Suprapubic skin (tissue), 3 donors: Measurements from ENCODE around the gene CAMSAP1.

Source experiments
- POLR2A ChIP-seq, 2 donors: fragments of 450-650 bp; IDR thresholded peaks; one replicate each; pipeline ENCODE4 v1.6.1; 2017; ENCODE audit warnings: antibody characterized with exemption in 2 of 2, mild to moderate bottlenecking in 2 of 2, moderate library complexity in 2 of 2
- TF ChIP-seq, protein P1 (sequence below), 2 donors: fragments of 200-600 bp in 1 of 2; fragments of 450-650 bp in 1 of 2; sonication (generic) in 1 of 2; IDR thresholded peaks; one replicate each; pipeline ENCODE4 v1.5.1; 2016 to 2019; ENCODE audit warnings: antibody characterized with exemption in 2 of 2, mild to moderate bottlenecking in 1 of 2, moderate library complexity in 1 of 2

DNA sequence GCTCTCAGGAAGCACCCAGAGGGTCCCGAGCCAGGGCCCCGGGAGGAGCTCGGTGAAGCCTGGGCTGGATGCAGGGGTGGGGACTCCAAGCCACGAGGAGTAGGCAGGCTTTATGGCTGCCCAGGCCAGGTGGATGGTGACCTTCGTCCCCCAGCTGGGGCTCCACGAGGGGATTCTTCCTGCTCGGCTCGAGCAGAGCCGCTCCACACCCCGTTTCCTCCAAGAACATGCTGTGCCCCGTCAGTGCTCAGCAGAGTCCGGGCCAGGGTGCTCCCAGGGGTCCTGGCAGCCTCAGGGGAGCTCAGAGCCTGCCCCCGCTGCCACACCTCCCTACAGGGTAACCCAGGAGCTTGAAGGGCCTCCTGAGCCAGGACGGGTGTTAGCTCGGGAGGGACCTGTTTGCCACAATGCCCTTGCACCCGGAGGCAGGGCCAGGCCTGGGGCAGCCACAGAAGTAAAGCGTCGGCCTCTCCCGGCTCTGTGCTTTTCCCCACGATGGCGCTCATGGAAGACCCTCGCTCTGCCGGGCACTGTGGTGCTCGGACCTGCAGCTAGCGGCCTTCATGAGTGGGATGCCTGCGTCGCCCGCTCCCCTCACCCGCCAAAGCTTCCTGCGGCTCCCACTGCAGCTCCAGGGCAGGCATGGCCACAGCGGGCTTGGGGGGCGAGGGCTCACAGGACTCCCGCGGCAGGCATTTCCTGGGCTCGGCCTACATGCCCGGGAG is 118.6 kb downstream of the CAMSAP1 start:
- TF ChIP-seq, protein P1, sequence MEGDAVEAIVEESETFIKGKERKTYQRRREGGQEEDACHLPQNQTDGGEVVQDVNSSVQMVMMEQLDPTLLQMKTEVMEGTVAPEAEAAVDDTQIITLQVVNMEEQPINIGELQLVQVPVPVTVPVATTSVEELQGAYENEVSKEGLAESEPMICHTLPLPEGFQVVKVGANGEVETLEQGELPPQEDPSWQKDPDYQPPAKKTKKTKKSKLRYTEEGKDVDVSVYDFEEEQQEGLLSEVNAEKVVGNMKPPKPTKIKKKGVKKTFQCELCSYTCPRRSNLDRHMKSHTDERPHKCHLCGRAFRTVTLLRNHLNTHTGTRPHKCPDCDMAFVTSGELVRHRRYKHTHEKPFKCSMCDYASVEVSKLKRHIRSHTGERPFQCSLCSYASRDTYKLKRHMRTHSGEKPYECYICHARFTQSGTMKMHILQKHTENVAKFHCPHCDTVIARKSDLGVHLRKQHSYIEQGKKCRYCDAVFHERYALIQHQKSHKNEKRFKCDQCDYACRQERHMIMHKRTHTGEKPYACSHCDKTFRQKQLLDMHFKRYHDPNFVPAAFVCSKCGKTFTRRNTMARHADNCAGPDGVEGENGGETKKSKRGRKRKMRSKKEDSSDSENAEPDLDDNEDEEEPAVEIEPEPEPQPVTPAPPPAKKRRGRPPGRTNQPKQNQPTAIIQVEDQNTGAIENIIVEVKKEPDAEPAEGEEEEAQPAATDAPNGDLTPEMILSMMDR (IDR thresholded peaks at IDR 0.05): no peak
- no peak for TF ChIP-seq POLR2A (IDR thresholded peaks at IDR 0.05)
